ENCODE results near the gene CSH2.
A peak's percentile ranks its signal among the peaks of the same experiment; 100 is the strongest.
"Not testable (repeated sequence)": the region's sequence is repeated elsewhere in the genome, so short reads cannot be mapped to it uniquely, and the experiment has no call there.

The CSH2 gene
- total RNA-seq, result 0 to 0.77 (median 0) reads per million in 17 experiments

DNA sequence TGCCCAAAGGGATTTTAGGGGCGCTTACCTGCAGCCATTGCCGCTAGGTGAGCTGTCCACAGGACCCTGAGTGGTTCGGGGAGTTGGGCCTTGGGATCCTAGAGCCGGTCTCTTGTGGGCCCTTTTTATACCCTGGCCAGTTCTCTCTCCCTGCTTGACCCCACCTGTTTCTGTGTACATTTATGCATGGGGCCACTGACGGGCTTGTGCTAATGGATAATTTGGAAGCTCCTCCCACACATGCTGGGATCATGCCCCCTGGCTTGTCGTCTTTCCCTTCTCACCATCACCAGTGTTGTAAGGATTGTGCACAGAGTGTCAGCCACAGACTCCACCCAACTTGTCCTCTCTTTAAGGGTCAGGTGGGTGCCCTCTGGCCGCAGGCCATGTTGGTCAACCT, at the start of gene CSH2:
TSS of gene CSH2 (minus strand) at position 101 of the 400 bp plus-strand sequence. CDS start at position 38, 63 bp downstream.
- not testable (repeated sequence) for DNase-seq

DNA sequence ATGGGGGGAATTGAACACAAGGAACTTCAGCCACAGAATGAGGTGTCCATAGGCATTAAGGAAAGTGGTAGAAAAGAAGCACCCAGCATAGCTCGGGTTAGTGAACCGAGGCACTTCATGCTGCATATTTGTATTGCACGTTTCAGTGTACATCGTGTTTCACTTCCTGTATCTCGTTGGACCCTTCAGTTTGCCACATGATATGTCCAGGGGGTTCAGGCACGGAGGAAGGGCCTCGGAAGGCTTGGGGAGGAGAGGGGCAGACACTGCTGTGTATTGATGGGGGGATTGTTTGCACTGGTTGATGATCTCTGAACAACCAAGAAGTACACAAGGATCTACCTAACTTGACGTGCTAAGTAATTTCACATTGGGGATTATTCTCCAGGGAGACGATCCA, 48.9 kb upstream of the CSH2 start:
- peak in 1 of 4 experiments; percentile 15 for DNase-seq

- DNase-seq, result not testable (repeated sequence)
These were observed 47.3 kb upstream of the CSH2 start for GRCh38 chr17:63920779-63921178.

DNA sequence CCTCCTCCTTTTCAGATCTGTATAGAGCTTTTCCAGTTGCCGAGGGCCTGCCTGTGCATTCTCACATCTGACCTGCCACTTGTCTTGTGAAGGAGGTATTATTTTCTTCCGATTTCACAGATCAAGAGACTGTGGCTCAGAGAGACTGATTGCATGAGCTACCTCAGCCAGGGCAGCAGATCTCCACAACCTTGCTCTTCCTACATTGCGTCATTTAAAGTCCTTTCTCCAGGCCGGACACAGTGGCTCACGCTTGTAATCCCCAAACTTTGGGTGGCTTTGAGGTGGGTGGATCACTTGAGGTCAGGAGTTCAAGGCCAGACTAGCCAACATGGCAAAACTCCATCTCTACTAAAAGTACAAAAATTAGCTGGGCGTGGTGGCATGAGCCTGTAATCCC, 46.6 kb upstream of the CSH2 start:
- not testable (repeated sequence) for DNase-seq

DNA sequence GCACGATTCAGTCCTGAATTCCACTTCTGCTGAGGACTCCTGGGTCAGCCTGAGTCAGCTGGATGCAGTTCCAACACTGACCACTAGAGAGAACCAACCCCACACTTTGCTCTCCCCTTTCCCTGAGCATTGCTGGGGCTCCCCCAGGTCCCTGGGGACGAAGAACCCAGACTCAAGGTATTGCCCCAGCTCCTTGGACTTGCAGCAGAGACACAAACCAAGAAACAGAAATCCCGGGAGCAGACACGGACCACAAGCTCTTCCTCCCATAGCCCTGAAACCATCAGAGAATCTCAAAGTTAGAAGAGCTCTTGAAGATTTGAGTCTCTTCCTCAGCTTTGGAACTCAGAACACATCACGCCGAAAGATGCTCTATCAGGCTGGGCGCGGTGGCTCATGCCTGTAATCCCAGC, 45.8 kb upstream of the CSH2 start:
- peak; percentile 72 to 81 (median 78) for DNase-seq

DNA sequence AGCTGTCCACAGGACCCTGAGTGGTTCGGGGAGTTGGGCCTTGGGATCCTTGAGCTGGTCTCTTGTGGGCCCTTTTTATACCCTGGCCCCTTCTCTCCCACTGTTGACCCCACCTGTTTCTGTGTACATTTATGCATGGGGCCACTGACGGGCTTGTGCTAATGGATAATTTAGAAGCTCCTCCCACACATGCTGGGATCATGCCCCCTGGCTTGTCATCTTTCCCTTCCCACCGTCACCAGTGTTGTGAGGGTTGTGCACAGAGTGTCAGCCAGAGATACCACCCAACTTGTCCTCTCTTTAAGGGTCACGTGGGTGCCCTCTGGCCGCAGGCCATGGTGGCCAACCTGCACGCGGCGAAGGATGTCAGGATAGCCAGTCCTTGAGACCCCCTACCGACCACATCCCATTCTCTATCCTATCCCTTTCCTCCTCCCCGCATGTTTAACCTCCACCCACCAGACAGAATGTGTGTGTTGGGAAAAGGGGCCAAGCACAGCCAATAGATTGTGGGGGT, 45.4 kb upstream of the CSH2 start, which contains the start of gene GH1:
TSS of gene GH1 (minus strand) at position 51 of the 517 bp plus-strand sequence. CDS start 63 bp downstream, outside the sequence.
- not testable (repeated sequence) for DNase-seq

GRCh38 chr17:63918305-63918704, 44.8 kb upstream of the CSH2 start:
- DNase-seq, result no peak

GRCh38 chr17:63917646-63918045, 44.2 kb upstream of the CSH2 start:
- no peak for DNase-seq

- not testable (repeated sequence) for DNase-seq
These were observed 43.7 kb upstream of the CSH2 start for GRCh38 chr17:63917206-63917605.

- DNase-seq, result no peak
These were observed 43.2 kb upstream of the CSH2 start for GRCh38 chr17:63916566-63917185.

DNA sequence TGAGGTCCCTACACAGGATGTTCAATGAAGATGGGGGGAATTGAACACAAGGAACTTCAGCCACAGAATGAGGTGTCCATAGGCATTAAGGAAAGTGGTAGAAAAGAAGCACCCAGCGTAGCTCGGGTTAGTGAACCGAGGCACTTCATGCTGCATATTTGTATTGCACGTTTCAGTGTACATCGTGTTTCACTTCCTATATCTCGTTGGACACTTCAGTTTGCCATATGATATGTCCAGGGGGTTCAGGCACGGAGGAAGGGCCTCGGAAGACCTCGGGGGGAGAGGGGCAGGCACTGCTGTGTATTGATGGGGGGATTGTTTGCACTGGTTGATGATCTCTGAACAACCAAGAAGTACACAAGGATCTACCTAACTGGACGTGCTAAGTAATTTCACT, 42.3 kb upstream of the CSH2 start:
- peak in 1 of 4 experiments; percentile 28 for DNase-seq

GRCh38 chr17:63914471-63914870, 41.0 kb upstream of the CSH2 start:
- DNase-seq, result no peak

DNA sequence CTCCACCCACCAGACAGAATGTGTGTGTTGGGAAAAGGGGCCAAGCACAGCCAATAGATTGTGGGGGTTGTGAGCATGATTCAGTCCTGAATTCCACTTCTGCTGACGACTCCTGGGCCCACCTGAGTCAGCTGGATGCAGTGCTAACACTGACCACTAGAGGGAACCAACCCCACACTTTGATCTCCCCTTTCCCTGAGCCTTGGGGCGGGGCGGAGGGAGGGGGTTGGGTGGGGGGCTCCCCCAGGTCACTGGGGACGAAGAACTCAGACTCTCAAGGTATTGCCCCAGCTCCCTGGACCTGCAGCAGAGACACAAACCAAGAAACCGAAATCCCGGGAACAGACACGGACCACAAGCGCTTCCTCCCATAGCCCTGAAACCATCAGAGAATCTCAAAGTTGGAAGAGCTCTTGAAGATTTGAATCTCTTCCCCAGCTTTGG, 38.2 kb upstream of the CSH2 start:
- DNase-seq, result peak; percentile 32 to 58 (median 48)

DNA sequence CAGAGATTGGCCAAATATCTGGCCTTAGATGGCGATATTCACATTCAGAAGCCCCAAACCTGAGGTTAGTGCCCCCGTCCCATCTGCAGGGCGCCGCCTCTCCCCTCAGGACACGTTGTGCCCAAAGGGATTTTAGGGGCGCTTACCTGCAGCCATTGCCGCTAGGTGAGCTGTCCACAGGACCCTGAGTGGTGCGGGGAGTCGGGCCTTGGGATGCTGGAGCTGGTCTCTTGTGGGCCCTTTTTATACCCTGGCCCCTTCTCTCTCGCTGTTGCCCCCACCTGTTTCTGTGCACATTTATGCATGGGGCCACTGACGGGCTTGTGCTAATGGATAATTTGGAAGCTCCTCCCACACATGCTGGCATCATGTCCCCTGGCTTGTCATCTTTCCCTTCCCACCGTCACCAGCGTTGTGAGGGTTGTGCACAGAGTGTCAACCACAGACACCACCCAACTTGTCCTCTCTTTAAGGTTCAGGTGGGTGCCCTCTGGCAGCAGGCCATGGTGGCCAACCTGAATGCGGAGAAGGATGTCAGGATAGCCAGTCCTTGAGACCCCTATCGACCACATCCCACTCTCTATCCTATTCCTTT, 37.7 kb upstream of the CSH2 start, which contains the start of gene CSHL1:
TSS of gene CSHL1 (minus strand) at position 218 of the 595 bp plus-strand sequence. CDS start at position 156, 62 bp downstream.
- DNase-seq, result no peak

- no peak for DNase-seq
These were observed 36.6 kb upstream of the CSH2 start for GRCh38 chr17:63910096-63910495.

GRCh38 chr17:63909586-63909985, 36.1 kb upstream of the CSH2 start:
- not testable (repeated sequence) for DNase-seq

- peak in 3 of 4 experiments; percentile 20 to 30 (median 25) for DNase-seq
These were observed 33.8 kb upstream of the CSH2 start for GRCh38 chr17:63907161-63907778.

DNA sequence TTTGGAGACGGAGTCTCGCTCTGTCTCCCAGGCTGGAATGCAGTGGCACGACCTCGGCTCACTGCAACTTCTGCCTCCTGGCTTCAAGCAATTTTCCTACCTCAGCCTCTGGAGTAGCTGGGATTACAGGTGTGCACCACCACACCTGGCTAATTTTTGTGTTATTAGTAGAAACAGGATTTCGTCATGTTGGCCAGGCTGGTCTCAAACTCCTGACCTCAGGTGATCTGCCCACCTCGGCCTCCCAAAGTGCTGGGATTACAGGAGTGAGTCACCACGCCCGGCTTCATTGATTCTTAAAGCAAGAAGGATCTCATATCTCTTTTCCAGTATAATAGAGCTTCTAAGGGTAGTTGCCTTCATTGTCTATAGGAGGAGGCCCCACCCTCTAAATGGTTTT, 31.3 kb upstream of the CSH2 start:
- not testable (repeated sequence) for DNase-seq

DNA sequence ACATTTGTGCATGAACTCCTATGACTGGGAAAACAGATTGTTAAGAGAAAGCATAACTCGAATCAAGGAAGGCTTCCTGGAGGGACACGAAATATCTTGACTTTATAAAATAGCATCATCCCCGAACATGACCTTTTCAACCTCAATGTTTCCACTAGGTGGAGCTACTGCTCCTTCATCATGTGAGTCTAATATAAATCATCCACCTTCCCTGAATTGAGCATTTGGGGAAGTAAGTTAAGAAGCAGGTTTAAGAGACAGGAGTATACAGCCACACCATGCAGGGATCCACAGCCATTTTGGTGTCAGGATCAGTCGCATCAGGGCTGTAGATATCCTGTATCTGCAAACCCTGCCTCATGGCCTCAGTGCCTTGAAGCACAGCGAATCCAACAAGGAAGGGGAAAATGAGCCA, 30.3 kb upstream of the CSH2 start:
- peak in 2 of 4 experiments; percentile 12 to 26 for DNase-seq

- not testable (repeated sequence) for DNase-seq
These were observed 28.5 kb upstream of the CSH2 start for GRCh38 chr17:63901971-63902370.

DNA sequence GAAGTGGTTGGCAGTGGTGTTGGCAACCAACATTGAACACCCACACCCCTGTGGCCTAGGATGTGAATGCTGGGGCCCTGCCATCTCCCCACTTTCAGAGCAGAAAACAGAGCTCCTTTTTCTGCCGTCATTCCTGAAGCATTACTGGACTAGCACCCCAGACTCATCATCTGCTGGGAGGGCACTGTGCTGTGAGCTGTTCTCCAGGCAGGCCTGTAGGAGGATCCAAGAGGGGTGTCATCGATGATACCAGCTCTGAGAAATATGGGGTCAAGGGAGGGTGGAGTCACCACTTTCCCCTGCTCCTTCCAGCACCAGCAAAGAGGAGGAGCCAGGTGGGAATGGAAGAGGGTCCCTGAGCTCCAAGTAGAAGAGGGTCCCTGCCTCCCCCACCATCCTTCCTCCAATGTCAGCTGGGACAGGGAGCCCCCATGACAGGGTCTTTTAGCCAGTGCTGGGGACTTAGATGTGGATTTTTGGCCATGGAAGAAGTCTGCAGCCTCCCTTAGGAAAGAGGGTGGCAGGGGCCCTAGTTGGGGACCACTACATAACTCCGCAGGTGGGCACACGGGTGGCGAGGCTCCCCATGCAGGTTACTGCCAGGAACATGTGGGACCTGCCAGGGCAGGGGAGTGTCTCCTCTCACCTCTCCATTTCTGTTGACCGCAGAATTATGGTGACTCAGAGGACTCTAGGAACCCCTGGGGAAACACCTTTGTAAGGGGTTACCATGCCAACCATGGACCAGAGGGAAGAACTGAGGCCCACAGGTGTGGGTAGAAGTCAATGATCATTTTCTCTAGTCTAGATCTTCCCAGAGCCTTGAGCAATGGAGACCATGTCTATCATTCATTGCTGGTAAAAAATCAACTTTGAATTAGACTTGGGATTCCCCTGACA, 25.7 kb upstream of the CSH2 start:
- DNase-seq, result not testable (repeated sequence)

Measured in suppressor macrophage (primary cell).